Measurements from ENCODE around the gene RAE1.

The RAE1 gene

DNA sequence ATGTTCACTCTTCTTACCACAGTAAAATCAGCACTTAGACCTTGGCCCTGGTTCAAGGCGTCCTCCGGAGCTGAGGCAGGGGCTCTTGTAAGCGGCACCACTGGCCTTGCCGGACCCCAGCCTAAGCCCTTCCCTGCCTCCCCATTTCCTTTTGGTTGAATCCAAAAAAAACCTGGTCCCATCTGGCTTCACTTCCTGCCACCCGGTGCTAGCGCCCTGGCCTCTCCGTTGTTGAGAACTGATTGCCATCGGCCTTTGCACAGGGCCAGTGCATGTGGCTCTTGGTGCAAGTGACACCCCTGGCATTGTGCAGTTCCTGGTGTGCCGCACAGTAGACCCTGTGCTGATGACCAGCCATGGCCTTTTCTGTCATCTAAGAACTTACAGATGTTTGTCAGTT lies 21.1 kb downstream of the RAE1 start:
- DNase-seq (ENCODE audit: low spot score), result no peak

DNA sequence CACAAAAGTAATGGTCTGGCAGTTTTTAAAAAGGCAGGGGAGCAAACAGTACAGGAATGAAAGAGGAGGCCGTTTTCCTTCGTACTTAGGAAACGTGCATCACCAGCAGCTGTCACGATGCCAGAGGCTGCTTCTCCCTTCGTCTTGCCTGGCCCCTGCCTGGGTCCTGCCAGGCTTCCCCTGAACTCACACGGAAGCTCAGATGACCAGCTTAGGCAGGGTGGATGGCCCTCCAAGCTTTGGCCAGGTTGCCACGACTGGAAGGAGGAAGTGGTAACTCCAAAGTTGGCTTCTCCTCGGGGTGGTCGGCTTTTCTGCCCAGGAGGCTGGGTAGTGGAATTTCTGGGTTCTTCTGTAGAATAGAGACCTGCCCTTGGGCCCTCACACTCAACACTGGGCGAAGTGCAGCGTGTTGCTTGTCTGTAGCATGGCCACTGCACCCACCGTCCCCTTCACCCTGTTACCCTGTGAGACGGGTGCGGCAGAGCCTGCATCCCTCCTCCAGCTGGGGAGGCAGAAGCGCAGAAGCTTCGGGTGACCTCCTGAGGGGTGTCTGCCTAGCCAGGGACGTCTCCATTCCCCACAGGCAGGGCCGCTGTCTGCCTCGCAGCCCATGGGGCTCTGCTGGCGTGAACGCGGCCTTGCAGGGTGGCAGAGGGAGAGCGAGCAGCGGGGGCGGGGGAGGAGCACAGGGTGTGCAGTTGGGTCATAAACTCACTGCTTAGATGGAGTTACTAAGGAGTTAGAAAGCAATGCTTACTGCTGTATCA lies 21.7 kb downstream of the RAE1 start:
- no peak for DNase-seq (ENCODE audit: low spot score)

DNA sequence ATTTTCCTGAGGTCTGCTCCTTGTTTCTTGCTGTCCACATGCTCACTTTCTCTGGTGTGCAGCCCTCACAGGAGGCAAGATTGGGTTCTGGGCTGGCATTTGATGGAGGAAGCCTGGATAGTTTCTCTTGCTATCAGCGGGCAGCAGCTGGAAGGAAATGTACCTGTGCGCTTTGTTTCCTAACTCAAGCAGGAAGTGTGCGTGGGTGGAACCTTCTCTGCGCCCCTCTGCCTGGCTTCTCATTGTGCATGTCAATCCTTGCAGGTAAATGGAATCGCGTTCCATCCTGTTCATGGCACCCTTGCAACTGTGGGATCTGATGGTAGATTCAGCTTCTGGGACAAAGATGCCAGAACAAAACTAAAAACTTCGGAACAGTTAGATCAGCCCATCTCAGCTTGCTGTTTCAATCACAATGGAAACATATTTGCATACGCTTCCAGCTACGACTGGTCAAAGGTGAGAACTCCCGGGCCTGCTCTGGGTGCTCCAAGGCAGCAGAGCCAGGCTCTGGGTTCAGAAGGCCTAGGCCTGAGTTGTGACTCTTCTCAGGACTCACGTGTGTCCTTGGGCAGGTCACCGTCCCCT lies 23.4 kb downstream of the RAE1 start:
- no peak for DNase-seq (ENCODE audit: low spot score)

DNA sequence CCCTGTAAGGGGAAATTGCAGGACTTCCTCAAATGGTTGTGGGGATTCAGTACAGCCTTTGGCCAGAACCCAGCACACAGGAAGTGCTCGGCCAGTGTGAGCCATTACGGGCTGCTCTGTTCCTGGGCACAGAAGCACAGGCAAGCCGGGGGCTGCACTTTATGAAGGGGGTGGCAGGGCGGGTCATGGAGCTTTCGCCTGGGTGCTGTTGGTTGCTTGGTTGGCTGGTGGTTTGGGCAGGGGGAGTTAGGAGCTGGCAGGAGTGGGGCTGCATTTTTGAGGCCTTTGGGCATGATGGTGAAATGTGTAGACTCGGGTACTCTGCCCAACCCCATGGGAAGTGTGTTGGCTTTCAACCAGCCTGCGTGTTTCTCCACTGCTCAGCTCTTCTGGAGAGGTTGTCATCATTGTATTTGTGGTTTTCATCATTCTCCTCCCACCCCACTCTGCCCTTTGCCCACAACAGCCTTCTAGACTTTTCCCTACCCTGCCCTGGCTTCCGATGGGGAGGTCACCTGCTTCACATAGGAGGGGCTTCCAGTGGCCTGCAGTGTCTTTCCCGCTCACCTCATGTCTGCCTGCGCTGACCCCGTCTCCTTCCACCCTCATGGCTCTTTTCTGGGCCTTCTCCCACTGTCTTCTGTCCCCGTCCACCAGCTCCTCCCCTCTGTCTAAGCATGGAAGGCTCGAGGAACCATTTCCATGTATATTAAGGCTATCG lies 24.0 kb downstream of the RAE1 start:
- no peak for DNase-seq (ENCODE audit: low spot score)

DNA sequence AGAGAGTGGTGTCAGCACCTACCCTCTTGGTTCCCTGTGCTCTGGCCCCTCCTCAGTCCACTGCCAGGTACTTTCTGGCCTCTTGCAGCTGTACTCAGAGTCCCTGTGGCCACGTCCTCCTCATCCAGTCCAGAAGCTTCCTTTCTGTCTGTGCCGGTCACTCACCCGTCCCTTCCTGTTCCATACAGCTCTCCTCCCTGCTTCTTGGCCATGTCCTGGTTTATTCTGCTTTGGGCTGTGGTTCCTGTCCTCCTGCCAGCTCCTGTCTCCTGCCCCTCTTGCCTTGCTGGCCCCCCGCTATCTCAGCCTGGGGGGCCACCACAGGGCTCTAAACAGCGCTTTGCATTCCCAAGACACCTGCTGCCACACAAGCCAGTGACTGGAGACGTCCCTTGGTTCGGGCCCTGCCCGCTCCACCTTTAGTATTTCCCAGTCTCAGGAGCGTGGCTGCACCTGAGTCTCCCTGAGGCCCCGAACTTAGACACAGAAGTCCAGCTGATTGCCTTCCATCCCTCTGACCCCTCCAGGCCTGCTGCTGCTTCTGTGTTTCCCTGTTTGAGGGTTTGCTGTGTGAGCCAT lies 24.7 kb downstream of the RAE1 start:
- no peak for DNase-seq (ENCODE audit: low spot score)

DNA sequence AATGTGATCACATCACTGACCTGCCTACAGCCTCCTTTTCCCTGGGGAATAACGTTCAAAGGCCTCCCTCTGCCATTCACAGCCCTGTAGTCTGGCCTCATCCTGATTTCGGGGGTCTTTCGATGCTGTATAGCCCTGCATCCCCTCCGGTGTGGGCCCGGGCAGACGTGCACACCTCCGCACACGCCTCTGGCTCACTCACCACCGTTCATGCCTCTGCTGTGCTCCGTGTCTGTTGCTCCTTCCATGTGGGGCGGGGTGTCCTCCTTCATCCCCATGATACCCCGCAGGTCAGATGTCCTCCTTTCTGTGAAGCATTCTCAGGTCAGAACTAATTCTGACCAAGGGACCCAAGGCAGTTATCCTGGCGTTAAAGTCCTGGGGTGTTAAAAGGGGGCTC lies 26.3 kb downstream of the RAE1 start:
- DNase-seq (ENCODE audit: low spot score), result no peak

DNA sequence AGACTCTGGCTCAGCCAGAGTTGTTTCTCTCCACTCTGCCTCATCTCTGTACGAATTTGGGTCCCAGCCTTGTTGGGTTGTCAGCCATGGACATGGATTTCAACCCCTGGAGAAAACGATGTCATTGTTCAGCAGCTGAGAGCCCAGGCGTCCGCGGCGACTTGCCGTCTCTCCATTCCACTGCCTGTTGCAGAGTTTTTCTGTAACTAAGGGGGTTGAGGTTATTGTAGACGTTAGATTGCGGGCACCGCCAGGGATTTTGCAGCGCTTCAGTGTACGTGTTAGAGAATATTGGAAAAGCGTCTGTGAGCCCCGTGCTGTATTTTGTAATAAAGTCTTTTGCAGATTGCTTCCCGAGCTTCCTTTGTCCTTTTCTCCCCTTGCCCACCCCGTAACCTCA lies 27.1 kb downstream of the RAE1 start:
- no peak for DNase-seq (ENCODE audit: low spot score)

DNA sequence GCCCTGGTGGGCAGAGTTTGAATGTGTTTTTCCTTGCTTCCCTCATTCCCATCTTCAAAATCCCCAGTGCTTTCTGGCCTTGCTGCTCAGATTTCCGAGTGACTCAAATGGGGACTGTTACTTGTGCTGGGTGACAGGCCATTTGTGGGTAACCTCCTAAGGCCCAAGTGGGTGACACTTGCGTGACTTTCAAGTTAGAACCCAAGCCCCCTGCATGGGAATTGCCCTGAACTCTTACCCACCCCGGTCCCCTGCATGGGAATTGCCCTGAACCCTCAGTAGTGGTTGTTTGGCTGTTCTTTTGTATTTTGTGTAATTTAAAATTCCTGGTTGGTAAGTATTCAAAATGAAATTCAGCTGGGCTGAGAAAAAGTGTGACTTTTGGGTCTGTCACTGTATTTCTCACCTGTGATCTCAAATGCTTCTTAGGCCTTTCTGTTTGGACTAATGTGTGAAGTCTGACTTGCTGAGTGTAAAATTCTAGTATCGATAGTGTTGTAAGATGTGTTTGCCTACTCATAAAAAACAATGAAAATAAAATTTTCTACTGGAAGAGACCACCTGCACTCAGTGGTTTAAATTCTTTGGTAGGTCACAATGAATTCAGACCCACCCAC lies 27.7 kb downstream of the RAE1 start:
- no peak for DNase-seq (ENCODE audit: low spot score)

DNA sequence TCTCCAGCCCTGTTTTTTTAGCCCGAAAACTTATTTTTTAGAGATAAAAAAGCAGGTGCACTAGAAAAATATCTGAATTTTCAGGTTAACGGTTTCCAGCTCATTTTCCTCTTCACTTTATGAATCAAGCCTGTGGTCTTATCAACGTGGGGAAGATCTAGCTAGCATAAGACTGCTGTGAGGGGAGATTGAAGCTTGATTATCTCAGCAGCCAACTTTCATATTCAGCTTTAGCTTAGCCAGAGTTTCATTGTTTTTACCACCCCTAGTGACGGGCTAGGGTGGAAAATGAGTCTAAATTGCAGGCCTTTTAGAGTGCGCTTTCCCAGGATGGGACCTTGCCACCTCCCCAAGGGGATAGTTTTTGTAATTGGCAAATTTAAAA lies 28.2 kb downstream of the RAE1 start:
- no peak for DNase-seq (ENCODE audit: low spot score)

DNA sequence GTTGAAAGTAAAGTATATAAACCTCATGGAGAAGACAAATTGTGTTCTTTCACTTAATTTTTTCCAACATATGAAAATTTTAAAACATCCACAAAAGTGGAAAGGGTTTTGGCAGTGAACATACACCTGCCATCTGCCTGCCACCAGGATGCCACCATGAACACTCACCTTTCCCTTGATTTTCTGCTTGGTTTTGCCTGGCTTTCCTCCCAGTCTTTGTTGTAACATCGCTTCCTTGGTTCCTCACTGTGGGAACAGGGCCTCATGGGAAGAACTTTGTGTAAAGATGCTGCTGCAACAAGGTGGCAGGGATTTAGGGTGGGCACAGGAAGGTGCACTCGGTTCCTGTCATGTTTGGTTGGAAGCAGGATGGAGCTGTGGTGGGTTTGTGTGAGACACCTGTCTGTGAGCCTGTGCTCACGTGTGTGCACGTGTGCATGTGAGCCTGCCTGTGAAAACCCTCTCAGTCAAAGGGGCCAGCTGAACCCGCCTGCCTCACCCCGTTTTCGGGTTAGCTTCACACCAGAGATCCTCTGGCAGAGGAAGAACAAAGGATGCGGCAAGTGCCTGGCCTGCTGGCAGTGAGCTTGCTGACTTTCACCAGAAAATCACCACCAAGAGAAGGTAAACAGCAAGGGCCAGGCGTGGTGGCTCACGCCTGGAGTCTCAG lies 29.2 kb downstream of the RAE1 start:
- DNase-seq (ENCODE audit: low spot score), result no peak

DNA sequence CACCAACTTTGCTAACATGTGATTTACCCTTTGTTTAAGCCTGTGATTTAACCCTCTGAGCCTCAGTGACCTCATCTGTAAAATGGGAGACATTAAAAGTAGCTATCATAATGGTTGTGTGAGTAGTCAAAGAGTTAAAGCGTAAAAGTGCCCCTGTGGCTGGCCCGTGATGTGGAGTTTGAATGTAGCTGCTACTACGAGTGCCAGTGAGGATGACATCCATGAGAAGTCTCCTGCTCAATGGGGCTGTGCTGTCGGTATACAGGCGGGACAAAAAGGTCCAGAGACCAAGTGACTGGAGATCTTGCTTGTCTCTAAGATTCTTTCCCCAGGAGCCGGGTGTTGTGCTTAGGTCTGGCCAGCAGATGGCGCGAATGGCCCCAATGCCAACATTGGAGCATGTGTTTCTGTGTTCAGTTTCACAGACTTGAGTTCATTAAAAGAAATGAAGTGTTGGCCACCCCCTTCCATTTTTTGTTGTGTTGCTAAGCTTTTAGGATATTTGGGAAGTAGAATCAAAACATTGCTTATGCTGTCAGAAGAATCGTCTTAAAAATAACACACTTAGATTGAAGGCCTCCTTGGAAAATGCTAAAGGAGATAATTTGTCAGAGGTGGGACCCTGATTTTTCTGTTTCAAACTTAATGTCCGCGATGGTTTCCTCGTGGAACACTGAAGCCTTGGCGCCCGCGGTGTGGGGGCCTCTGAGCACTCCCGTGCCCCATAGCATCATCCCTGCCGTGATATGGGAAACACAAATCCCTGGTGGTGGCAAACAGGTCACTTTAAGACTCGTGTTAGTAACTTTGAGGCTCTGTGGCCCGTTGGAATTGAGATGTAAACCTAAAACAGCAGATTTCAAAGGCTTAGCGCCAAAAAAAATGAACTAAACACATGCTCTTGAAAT lies 30.8 kb downstream of the RAE1 start:
- peak; percentile 75 for DNase-seq (ENCODE audit: low spot score)

DNA sequence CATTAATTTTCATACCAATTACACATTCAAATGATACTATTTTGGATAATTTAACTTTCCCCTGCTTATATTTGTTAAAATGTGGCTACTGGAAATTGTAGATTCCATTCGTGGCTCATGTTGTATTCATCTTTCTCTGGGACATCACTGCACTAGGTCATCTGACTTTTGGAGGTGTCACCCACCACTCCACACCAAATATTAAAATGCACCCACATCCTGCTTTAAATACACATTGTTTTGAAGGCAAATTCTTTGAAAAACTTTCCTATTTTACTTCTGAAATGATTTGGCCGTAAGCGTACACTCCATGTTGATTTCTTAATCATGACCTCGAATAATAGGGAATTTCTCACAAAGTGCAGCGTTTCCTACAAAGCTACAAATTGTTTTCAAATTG lies 31.5 kb downstream of the RAE1 start:
- no peak for DNase-seq (ENCODE audit: low spot score)

DNA sequence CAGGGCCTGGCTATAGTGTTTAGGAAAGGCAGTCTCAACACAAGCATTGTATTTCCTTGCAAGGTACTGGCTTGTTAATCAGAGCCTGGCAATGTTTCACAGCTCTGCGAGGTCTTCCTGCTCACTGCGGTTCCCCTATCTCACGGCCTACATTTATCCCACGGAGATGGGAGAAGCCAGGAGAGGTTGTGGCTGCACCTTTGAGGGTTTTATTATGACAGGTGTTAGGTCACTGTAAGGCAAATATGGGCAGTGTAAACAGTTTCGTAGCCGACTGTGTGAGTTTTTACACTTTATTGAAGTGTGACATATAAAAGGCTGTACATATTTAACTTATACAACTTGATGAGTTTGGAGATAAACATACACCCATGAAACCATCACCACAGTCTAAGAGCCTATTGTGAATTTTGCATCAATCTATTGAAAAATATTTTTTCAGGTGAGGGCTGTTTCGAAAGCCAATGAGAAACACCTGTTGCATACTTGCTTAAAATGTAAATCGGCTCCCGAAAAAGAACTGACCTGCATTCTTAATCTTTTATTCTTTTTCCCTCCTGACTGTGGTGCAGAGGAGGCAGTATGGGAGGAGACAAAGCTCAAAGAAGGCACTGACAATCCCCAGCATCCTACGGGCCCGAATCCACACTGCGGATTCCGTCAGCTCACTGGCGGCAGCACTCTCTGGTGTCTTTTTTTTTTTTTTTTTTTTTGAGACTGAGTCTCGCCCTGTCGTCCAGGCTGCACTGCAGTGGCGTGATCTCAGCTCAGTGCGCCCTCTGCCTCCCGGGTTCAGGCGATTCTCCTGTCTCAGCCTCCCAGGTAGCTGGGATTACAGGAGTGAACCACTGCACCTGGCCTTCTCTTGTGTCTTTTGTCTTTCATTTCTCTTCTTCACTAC lies 32.6 kb downstream of the RAE1 start:
- no peak for DNase-seq (ENCODE audit: low spot score)

DNA sequence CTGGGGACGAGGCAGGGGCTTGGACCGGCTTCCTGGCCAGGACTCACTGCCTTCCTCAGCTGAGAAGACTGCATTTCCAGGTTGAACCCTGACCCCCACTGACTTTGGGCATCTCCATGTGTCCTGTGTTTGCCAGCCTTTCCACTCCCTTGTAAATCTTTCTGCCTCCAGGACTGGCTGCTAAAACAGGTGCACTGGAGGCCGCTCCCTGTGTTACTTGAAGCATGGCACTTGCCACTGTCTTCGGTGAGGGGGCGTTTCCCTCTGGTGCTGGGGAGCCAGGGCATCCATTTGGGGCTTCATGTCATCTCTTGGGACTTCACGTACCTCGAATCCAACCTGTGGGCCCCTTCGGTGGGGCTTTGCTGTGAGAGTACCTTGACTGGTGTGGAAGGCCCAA lies 33.4 kb downstream of the RAE1 start:
- DNase-seq (ENCODE audit: low spot score), result no peak

DNA sequence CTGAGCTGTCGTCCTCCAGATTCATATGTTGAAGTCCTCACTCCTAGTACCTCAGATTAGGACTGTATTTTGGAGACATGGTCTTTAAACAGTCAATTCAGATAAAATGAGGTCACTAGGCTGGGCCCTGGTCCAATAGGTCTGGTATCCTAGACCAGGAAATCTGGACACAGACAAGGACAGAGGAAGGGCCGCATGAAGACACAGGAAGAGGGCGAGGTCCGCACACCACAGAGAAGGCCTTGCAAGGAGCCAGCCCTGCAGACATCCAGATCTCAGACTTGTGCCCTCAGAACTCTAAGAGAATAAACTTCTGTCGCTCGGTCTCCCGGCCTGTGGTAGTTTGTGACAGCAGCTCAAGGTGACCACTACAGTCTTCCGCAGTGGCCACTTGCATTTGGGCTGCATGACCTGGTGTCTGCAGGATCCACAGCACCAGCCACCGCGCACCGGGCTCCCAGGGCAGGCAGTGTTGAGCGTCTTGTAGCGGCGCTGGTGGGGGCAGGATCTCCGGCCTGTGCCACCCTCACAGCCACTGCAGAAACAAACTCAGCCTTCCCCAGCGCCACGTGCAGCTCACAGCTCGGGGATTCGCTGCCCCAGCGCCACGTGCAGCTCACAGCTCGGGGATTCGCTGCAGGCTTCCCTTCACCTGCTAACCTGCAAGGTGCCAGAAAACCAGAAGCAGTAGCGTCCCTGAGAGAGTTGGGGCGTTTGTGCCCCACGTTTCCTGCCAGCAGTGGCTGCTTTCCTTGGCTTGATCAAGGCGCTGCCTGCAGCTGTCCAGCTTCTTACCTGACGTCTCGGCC lies 34.1 kb downstream of the RAE1 start:
- no peak for DNase-seq (ENCODE audit: low spot score)

DNA sequence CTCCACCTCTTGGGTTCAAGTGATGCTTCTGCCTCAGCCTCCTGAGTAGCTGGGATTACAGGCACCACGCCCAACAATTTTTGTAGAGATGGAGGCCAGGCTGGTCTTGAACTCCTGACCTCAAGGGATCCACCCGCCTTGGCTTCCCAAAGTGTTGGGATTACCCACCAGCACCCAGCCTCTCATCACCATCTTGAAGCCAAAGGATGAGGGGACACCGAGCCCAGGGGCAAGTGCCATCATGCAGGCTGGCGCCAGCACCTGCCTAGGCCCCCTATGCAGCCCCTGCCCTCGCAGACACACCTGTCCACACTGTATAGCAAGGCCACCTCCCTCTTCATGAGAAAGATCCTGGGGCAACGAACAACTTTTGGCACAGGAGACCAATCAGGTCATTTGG lies 34.9 kb downstream of the RAE1 start:
- DNase-seq (ENCODE audit: low spot score), result no peak

DNA sequence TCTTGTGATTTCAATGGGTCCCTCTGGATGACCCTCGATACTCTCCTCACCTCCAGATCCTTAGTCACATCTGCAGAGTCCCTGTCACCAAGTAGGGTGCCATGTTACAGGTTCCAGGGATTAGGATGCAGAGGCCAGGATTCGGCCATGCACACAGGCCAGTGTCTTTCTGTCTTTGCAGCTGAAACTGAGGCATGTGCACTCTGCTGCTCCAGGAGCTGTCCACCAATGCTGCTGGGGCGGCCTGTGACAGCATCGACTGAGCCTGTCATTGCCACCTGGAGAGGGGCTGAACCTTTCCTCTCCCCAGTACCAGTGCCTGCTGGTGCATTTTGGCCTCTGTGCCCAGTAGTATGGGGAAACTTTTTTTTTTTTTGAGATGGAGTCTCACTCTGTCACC lies 35.7 kb downstream of the RAE1 start:
- no peak for DNase-seq (ENCODE audit: low spot score)

DNA sequence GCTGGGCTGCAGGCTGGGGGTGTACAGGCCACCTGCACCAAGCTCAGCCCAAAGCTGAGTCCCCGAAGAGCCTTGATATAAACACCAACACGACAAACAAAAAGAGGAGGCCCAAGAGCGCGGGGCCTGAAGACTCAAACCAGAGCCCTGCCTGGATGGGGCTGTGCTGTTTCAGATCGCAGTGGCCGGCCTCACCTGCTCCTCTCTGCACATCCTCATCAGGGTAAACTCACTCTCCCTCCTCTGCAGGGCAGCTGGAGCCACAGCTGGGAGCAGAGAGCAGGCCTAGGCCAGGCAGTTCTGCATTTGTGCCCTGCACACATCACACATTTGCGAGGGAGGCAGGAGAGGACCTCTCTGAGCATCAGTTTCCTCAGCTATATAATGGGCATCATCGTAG lies 36.4 kb downstream of the RAE1 start:
- DNase-seq (ENCODE audit: low spot score), result no peak

DNA sequence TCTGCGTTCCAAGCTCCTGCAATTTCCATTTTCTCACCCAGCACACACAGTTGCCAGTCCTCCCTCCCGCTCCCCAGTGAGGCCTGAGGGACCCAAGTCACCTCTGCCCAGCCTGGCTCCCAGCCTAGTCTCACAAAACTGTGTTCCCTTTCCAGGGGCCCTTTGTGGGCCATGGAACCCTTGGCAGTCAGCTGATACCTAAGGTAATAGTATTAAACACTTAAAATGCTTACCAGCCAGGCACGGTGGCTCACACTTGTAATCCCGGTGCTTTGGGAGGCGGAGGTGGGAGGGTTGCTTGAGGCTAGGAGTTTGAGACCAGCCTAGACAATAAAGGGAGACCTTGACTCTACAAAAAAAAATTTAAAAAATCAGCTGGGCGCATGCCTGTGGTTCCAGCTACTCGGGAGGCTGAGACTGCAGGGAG lies 36.9 kb downstream of the RAE1 start:
- DNase-seq (ENCODE audit: low spot score), result no peak
